ENCODE data around the gene AGO4.
"Not testable (repeated sequence)": the region's sequence is repeated elsewhere in the genome, so short reads cannot be mapped to it uniquely, and the experiment has no call there.

AGO4 gene

GRCh38 chr1:35784364-35784763, 23.5 kb upstream of the AGO4 start:
- not testable (repeated sequence) for H3K27ac ChIP-seq (ENCODE audit: insufficient read depth, low read depth, low read length, poor library complexity, severe bottlenecking); H3K36me3 ChIP-seq (ENCODE audit: control insufficient read depth, insufficient read depth, low read length); H3K27me3 ChIP-seq (ENCODE audit: control insufficient read depth, insufficient read depth, low read length, poor library complexity, severe bottlenecking); H3K9me3 ChIP-seq (ENCODE audit: control insufficient read depth, low read length); H3K4me1 ChIP-seq (ENCODE audit: control insufficient read depth, insufficient read depth, low read length); H3K4me3 ChIP-seq (ENCODE audit: insufficient read depth, low read depth, low read length)
- WGBS, 2 experiments, result 87 to 89% methylated on average over 8 of the region's 8 CpGs

GRCh38 chr1:35788139-35788538, 19.7 kb upstream of the AGO4 start:
- Histone ChIP-seq H3K27ac (ENCODE audit: insufficient read depth, low read depth, low read length, poor library complexity, severe bottlenecking) (no peak overlapping the region), H3K36me3 (ENCODE audit: control insufficient read depth, insufficient read depth, low read length) (no peaks in the 10 kb centered on the region), H3K4me3 (ENCODE audit: insufficient read depth, low read depth, low read length) (no peak overlapping the region), H3K27me3 (ENCODE audit: control insufficient read depth, insufficient read depth, low read length, poor library complexity, severe bottlenecking) (no peaks in the 10 kb centered on the region), H3K4me1 (ENCODE audit: control insufficient read depth, insufficient read depth, low read length) (no peaks in the 10 kb centered on the region), H3K9me3 (ENCODE audit: control insufficient read depth, low read length) (no peaks in the 10 kb centered on the region)
- 92% methylated on average over 3 of the region's 3 CpGs for WGBS, 2 experiments

- Histone ChIP-seq H3K9me3 (ENCODE audit: control insufficient read depth, low read length) (no peaks in the 10 kb centered on the region), H3K4me1 (ENCODE audit: control insufficient read depth, insufficient read depth, low read length) (no peaks in the 10 kb centered on the region), H3K27ac (ENCODE audit: insufficient read depth, low read depth, low read length, poor library complexity, severe bottlenecking) (no peak overlapping the region), H3K4me3 (ENCODE audit: insufficient read depth, low read depth, low read length) (no peak overlapping the region), H3K36me3 (ENCODE audit: control insufficient read depth, insufficient read depth, low read length) (no peaks in the 10 kb centered on the region), H3K27me3 (ENCODE audit: control insufficient read depth, insufficient read depth, low read length, poor library complexity, severe bottlenecking) (no peaks in the 10 kb centered on the region)
- no CpG with 5 or more reads among the region's 2 CpGs for WGBS, 2 experiments
These were observed 17.1 kb upstream of the AGO4 start for GRCh38 chr1:35790670-35791069.

GRCh38 chr1:35795295-35795694, 12.5 kb upstream of the AGO4 start:
- 91 to 93% methylated on average over 7 of the region's 7 CpGs for WGBS, 2 experiments
- H3K4me1 ChIP-seq (ENCODE audit: control insufficient read depth, insufficient read depth, low read length), result no peaks in the 10 kb centered on the region
- H3K27ac ChIP-seq (ENCODE audit: insufficient read depth, low read depth, low read length, poor library complexity, severe bottlenecking), result no peak overlapping the region
- no peaks in the 10 kb centered on the region for H3K27me3 ChIP-seq (ENCODE audit: control insufficient read depth, insufficient read depth, low read length, poor library complexity, severe bottlenecking)
- H3K4me3 ChIP-seq (ENCODE audit: insufficient read depth, low read depth, low read length), result no peak overlapping the region
- H3K36me3 ChIP-seq (ENCODE audit: control insufficient read depth, insufficient read depth, low read length), result no peaks in the 10 kb centered on the region
- H3K9me3 ChIP-seq (ENCODE audit: control insufficient read depth, low read length), result no peaks in the 10 kb centered on the region

- Histone ChIP-seq H3K4me1 (ENCODE audit: control insufficient read depth, insufficient read depth, low read length) (no peaks in the 10 kb centered on the region), H3K27me3 (ENCODE audit: control insufficient read depth, insufficient read depth, low read length, poor library complexity, severe bottlenecking) (no peaks in the 10 kb centered on the region)
- WGBS, 2 experiments, result 92 to 93% methylated on average over 2 to 4 of the region's 5 CpGs
These were observed 10.4 kb upstream of the AGO4 start for GRCh38 chr1:35797380-35797779.

GRCh38 chr1:35798019-35798418, 9.8 kb upstream of the AGO4 start:
- WGBS, 2 experiments, result 86 to 98% methylated on average over 2 of the region's 2 CpGs
- not testable (repeated sequence) for H3K4me3 ChIP-seq (ENCODE audit: insufficient read depth, low read depth, low read length); H3K4me1 ChIP-seq (ENCODE audit: control insufficient read depth, insufficient read depth, low read length); H3K27ac ChIP-seq (ENCODE audit: insufficient read depth, low read depth, low read length, poor library complexity, severe bottlenecking); H3K36me3 ChIP-seq (ENCODE audit: control insufficient read depth, insufficient read depth, low read length); H3K9me3 ChIP-seq (ENCODE audit: control insufficient read depth, low read length); H3K27me3 ChIP-seq (ENCODE audit: control insufficient read depth, insufficient read depth, low read length, poor library complexity, severe bottlenecking)

More at GRCh38 chr1:35797380-35797779, 10.4 kb upstream of the AGO4 start:
- Histone ChIP-seq H3K36me3 (ENCODE audit: control insufficient read depth, insufficient read depth, low read length) (no peaks in the 10 kb centered on the region), H3K4me3 (ENCODE audit: insufficient read depth, low read depth, low read length) (no peak overlapping the region), H3K27ac (ENCODE audit: insufficient read depth, low read depth, low read length, poor library complexity, severe bottlenecking) (no peak overlapping the region), H3K9me3 (ENCODE audit: control insufficient read depth, low read length) (no peaks in the 10 kb centered on the region)

- H3K4me3 ChIP-seq (ENCODE audit: insufficient read depth, low read depth, low read length); H3K9me3 ChIP-seq (ENCODE audit: control insufficient read depth, low read length); H3K27ac ChIP-seq (ENCODE audit: insufficient read depth, low read depth, low read length, poor library complexity, severe bottlenecking); H3K27me3 ChIP-seq (ENCODE audit: control insufficient read depth, insufficient read depth, low read length, poor library complexity, severe bottlenecking); H3K36me3 ChIP-seq (ENCODE audit: control insufficient read depth, insufficient read depth, low read length); H3K4me1 ChIP-seq (ENCODE audit: control insufficient read depth, insufficient read depth, low read length): not testable (repeated sequence)
- 87 to 89% methylated on average over 10 to 11 of the region's 11 CpGs for WGBS, 2 experiments
These were observed 7.5 kb upstream of the AGO4 start for GRCh38 chr1:35800167-35800887.

- H3K27ac ChIP-seq (ENCODE audit: insufficient read depth, low read depth, low read length, poor library complexity, severe bottlenecking), result no peak overlapping the region
- no peaks in the 10 kb centered on the region for H3K9me3 ChIP-seq (ENCODE audit: control insufficient read depth, low read length)
- H3K36me3 ChIP-seq (ENCODE audit: control insufficient read depth, insufficient read depth, low read length), result no peaks in the 10 kb centered on the region
- H3K4me3 ChIP-seq (ENCODE audit: insufficient read depth, low read depth, low read length), result peak overlapping the region; percentile 93
- peaks cover 9% of the 10 kb centered on the region for H3K4me1 ChIP-seq (ENCODE audit: control insufficient read depth, insufficient read depth, low read length)
- H3K27me3 ChIP-seq (ENCODE audit: control insufficient read depth, insufficient read depth, low read length, poor library complexity, severe bottlenecking), result no peaks in the 10 kb centered on the region
- WGBS, 2 experiments, result 1% methylated on average over 49 of the region's 49 CpGs
These were observed 766 bp downstream of the AGO4 start for GRCh38 chr1:35808450-35809113.

GRCh38 chr1:35809114-35810095, 1.6 kb downstream of the AGO4 start:
- Histone ChIP-seq H3K36me3 (ENCODE audit: control insufficient read depth, insufficient read depth, low read length) (no peaks in the 10 kb centered on the region), H3K4me1 (ENCODE audit: control insufficient read depth, insufficient read depth, low read length) (peaks cover 9% of the 10 kb centered on the region), H3K9me3 (ENCODE audit: control insufficient read depth, low read length) (no peaks in the 10 kb centered on the region), H3K27me3 (ENCODE audit: control insufficient read depth, insufficient read depth, low read length, poor library complexity, severe bottlenecking) (no peaks in the 10 kb centered on the region), H3K27ac (ENCODE audit: insufficient read depth, low read depth, low read length, poor library complexity, severe bottlenecking) (no peak overlapping the region), H3K4me3 (ENCODE audit: insufficient read depth, low read depth, low read length) (peak overlapping the region; percentile 93)
- WGBS, 2 experiments, result 89 to 93% methylated on average over 7 of the region's 7 CpGs
